Endothelial cell of umbilical vein (primary cell): Measurements from ENCODE around the gene FBXL14. TPM values are rescaled to one million over a fixed set of nuclear protein-coding genes. Genes with fewer than 3 reads are reported as not detected.

Experiments used
- BruUV-seq: library from RNA; stranded (reverse); fragments of 400-500 nt; replicated peaks from 2 replicates; lab custom pipeline; 2021; lab: Mats Ljungman, UMichigan
- CTCF ChIA-PET: fragments of 300-600, 350-600 bp; sonication (Branson Sonifier 250); formaldehyde crosslinking; loops from one replicate; lab custom pipeline; 2021; ENCODE audit warnings: antibody characterized with exemption, inconsistent platforms; lab: Charles Lee
- POLR2A ChIA-PET: fragments of 300-600, 350-600 bp; sonication (Branson Sonifier 250); formaldehyde crosslinking; loops from one replicate; lab custom pipeline; 2021; ENCODE audit warnings: antibody characterized with exemption, inconsistent platforms; lab: Charles Lee
- DNase-seq: peaks from one replicate; pipeline ENCODE4 v3.0.0-alpha.2; 2011; ENCODE audit warnings: low read depth, low spot score
- FAIRE-seq: peaks from 2 replicates; lab custom pipeline; 2011; peaks lifted over from hg19 to GRCh38; lab: Jason Lieb, UNC
- H2AFZ ChIP-seq: 2 replicates; pipeline ENCODE4 v1.6.0; 2012; ENCODE audit warnings: low read depth, low read length, control low read depth, inconsistent platforms
- H3K27ac ChIP-seq: 2 replicates; pipeline ENCODE4 v1.5.1; 2011; ENCODE audit warnings: low read depth, mild to moderate bottlenecking, control low read depth, low read length, moderate library complexity; ENCODE audit not compliant: insufficient read depth
- H3K27me3 ChIP-seq, 2 experiments: 2 replicates each; pipeline versions ENCODE4 v1.6.0 to v1.6.1; 2011; ENCODE audit warnings: low read length in 2 of 2, mixed read lengths in 1 of 2; ENCODE audit not compliant: control insufficient read depth in 2 of 2, insufficient read depth in 2 of 2
- H3K36me3 ChIP-seq, 2 experiments: 2 replicates in 1 of 2; 3 replicates in 1 of 2; pipeline ENCODE4 v1.5.1; 2011; ENCODE audit warnings: low read length in 2 of 2, mild to moderate bottlenecking in 1 of 2, moderate library complexity in 1 of 2; ENCODE audit not compliant: control insufficient read depth in 2 of 2, insufficient read depth in 2 of 2; ENCODE audit errors: extremely low read depth in 1 of 2
- H3K4me1 ChIP-seq: 3 replicates; pipeline ENCODE4 v1.5.1; 2011; ENCODE audit warnings: mild to moderate bottlenecking, low read length; ENCODE audit not compliant: control insufficient read depth, insufficient read depth; ENCODE audit errors: extremely low read depth
- H3K4me2 ChIP-seq: 2 replicates; pipeline ENCODE4 v1.6.1; 2011; ENCODE audit warnings: low read length, control low read depth, mixed read lengths; ENCODE audit not compliant: insufficient read depth
- H3K4me3 ChIP-seq, 3 experiments: fragments of 200-600 bp in 1 of 3; sonication (generic), shearing (Covaris generic) in 1 of 3; replicated peaks in 1 of 3; 2 replicates each; pipeline ENCODE4 v1.5.1; 2011 to 2016; ENCODE audit warnings: control low read depth in 3 of 3, low read length in 3 of 3, mild to moderate bottlenecking in 2 of 3, inconsistent platforms in 1 of 3, low read depth in 1 of 3, moderate library complexity in 1 of 3; ENCODE audit not compliant: insufficient read depth in 1 of 3
- H3K79me2 ChIP-seq: 2 replicates; pipeline ENCODE4 v1.6.0; 2012; ENCODE audit warnings: low read length, inconsistent platforms; ENCODE audit not compliant: control insufficient read depth, insufficient read depth
- H3K9ac ChIP-seq: replicated peaks from 2 replicates; pipeline ENCODE3; 2011; ENCODE audit warnings: low read length, control low read depth; ENCODE audit not compliant: insufficient read depth; ENCODE audit errors: extremely low read depth
- H3K9me1 ChIP-seq: replicated peaks from 3 replicates; pipeline ENCODE4 v1.6.0; 2011; ENCODE audit warnings: mild to moderate bottlenecking, low read length; ENCODE audit not compliant: control insufficient read depth, insufficient read depth; ENCODE audit errors: extremely low read depth
- H3K9me3 ChIP-seq: replicated peaks from 2 replicates; pipeline ENCODE4 v1.5.1; 2012; ENCODE audit warnings: low read length, inconsistent platforms; ENCODE audit not compliant: control insufficient read depth, insufficient read depth
- H4K20me1 ChIP-seq: replicated peaks from 2 replicates; pipeline ENCODE3; 2011; ENCODE audit warnings: mild to moderate bottlenecking, low read length; ENCODE audit not compliant: control insufficient read depth, insufficient read depth; ENCODE audit errors: extremely low read depth
- CTCF ChIP-seq, 2 donors: IDR thresholded peaks; 1 replicate in 1 of 2; 2 replicates in 1 of 2; pipeline ENCODE4 v1.5.1; 2011; ENCODE audit warnings: low read length in 2 of 2, mild to moderate bottlenecking in 2 of 2, moderate library complexity in 2 of 2, control low read depth in 1 of 2, inconsistent platforms in 1 of 2, low read depth in 1 of 2; ENCODE audit not compliant: insufficient read depth in 1 of 2; ENCODE audit errors: extremely low read depth in 1 of 2
- EZH2 ChIP-seq: IDR thresholded peaks from 2 replicates; pipeline ENCODE4 v1.6.1; 2012; ENCODE audit warnings: borderline replicate concordance, low read depth, mild to moderate bottlenecking, moderate library complexity, low read length, inconsistent platforms; ENCODE audit not compliant: severe bottlenecking
- FOS ChIP-seq: IDR thresholded peaks from 2 replicates; pipeline ENCODE4 v1.6.1; 2011; ENCODE audit warnings: mild to moderate bottlenecking, low read length, moderate library complexity, borderline replicate concordance; ENCODE audit not compliant: insufficient read depth
- GATA2 ChIP-seq: IDR thresholded peaks from 2 replicates; pipeline ENCODE4 v1.7.0; 2011; ENCODE audit warnings: low read depth, mild to moderate bottlenecking, moderate library complexity, mixed read lengths, low read length; ENCODE audit not compliant: insufficient read length, insufficient read depth
- JUN ChIP-seq: IDR thresholded peaks from 2 replicates; pipeline ENCODE4 v1.6.1; 2011; ENCODE audit warnings: borderline replicate concordance, low read depth; ENCODE audit not compliant: insufficient read length, insufficient read depth
- MAX ChIP-seq: IDR thresholded peaks from 2 replicates; pipeline ENCODE4 v1.6.1; 2011; ENCODE audit not compliant: insufficient read depth, insufficient read length
- MYC ChIP-seq: IDR thresholded peaks from one replicate; pipeline ENCODE4 v1.6.1; 2011; ENCODE audit warnings: mild to moderate bottlenecking, low read depth, low read length
- POLR2A ChIP-seq: IDR thresholded peaks from 2 replicates; pipeline ENCODE4 v1.6.1; 2012; ENCODE audit warnings: low read depth, mild to moderate bottlenecking, control low read depth, low read length
- POLR2AphosphoS5 ChIP-seq: IDR thresholded peaks from 2 replicates; pipeline ENCODE4 v1.6.1; 2012; ENCODE audit warnings: low read depth, mild to moderate bottlenecking, control low read depth, low read length, moderate library complexity; ENCODE audit not compliant: insufficient read depth
- dilution Hi-C: fragments of 300-500 bp; cut with MboI; formaldehyde crosslinking; loops from one replicate; pipeline ENCODE4 v1.15.0; 2019; ENCODE audit warnings: low sequenced_read_pairs; ENCODE audit not compliant: extremely low pct_ligation_motif_present
- intact Hi-C: fragments of 100-400 bp; cut with micrococcal nuclease; formaldehyde crosslinking; loops from one replicate; pipeline ENCODE4 v1.10.0; 2022
- polyA plus RNA-seq, 4 experiments: library from polyadenylated mRNA; depleted of rRNA in 3 of 4; stranded (reverse) in 3 of 4; unstranded in 1 of 4; fragments of >200 nt; gene quantifications; 2 replicates each; pipeline versions ENCODE4 v1.2.1 to v1.2.3, GENCODE V29; 2011 to 2012; ENCODE audit warnings: missing spikeins in 1 of 4
- total RNA-seq: library from RNA; stranded (reverse); gene quantifications from 2 replicates; pipeline ENCODE4 v1.2.3, GENCODE V29; 2021

Gene FBXL14
- total and polyA plus RNA-seq, 2 donors (not counting 3 experiments of a cell fraction or from before 2014, with no cell fraction given): 11.3 to 15.7 TPM

- H2AFZ ChIP-seq: no peak overlapping the region
- POLR2A ChIA-PET: no interaction called here
- H3K9me1 ChIP-seq: no peaks in the 10 kb centered on the region
- no peak overlapping the region for H3K27ac ChIP-seq
- no peaks in the 10 kb centered on the region for H3K9me3 ChIP-seq
- BruUV-seq: no TSS peak
- H3K4me2 ChIP-seq: no peak overlapping the region
- TF ChIP-seq POLR2AphosphoS5 (no peak), MAX (no peak), EZH2 (no peak), CTCF (IDR thresholded peaks at IDR 0.05; ENCODE audit: extremely low read depth in 1 of 2, insufficient read depth in 1 of 2, low read depth in 1 of 2, low read length in 2 of 2) (no peak), POLR2A (no peak), GATA2 (no peak), FOS (no peak), MYC (no peak), JUN (no peak)
- H3K36me3 ChIP-seq: no peaks in the 10 kb centered on the region
- CTCF ChIA-PET: interaction anchor here (0.8 kb wide), 1 partner anchor 502 kb away, joined by 3 read pairs; no protein-coding TSS in a partner anchor
- H3K79me2 ChIP-seq: no peaks in the 10 kb centered on the region
- no peak overlapping the region for H3K4me3 ChIP-seq
- peaks cover 7% of the 10 kb centered on the region for H3K4me1 ChIP-seq
- no peak for FAIRE-seq
- DNase-seq: no peak
- intact Hi-C loops: no loop called here
- dilution Hi-C loops: no loop called here
- H3K9ac ChIP-seq: no peak overlapping the region
- no peaks in the 10 kb centered on the region for H4K20me1 ChIP-seq
- H3K27me3 ChIP-seq: peaks cover 1 to 3% of the 10 kb centered on the region in 2 experiments
These were observed 25.7 kb upstream of the FBXL14 start for GRCh38 chr12:1620092-1620491.
